ENCODE results near the gene CREBRF.
"Not testable (repeated sequence)": the region's sequence is repeated elsewhere in the genome, so short reads cannot be mapped to it uniquely, and the experiment has no call there.

The CREBRF gene

DNA sequence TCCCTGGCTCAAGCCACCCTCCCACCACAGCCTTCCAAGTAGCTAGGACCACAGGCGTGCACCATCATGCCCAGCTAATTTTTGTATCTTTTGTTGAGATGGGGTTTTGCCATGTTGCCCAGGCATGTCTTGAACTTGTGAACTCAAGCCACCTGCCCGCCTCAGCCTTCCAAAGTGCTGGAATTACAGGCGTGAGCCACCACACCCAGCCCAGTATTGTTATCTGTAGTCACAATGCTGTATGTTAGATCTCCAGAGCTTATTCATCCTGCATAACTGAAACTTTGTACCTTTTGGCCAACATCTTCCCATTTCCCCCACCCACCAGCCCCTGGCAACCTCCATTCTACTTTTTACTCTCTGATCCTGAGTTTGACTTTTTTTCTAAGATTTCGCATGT lies 37.5 kb downstream of the CREBRF start:
- no peak for DNase-seq

DNA sequence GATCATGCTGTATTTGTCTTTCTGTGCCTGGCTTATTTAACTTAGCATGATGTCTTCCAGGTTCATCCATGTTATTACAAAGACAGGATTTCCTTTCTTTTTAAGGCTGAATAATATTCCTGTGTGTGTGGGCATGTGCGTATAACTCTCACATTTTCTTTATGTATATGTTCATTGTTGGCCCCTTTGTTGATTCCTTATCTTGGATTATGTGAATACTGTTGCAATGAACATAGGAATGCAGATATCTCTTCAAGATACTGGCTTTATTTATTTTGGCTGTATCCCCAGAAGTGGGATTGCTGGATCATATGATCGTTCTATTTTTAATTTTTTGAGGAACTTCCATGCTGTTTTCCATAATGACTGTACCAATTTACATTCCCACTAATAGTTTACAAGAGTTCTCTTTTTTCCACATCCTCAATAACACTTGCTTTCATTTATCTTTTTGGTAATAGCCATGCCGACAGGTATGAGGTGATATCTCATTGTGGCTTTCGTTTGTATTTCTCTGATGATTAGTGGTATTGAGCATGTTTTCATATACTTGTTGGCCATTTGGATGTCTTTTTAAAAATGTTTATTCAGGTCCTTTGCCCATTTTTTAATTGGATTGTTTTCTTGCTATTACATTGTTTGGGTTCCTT lies 38.0 kb downstream of the CREBRF start:
- DNase-seq: no peak

DNA sequence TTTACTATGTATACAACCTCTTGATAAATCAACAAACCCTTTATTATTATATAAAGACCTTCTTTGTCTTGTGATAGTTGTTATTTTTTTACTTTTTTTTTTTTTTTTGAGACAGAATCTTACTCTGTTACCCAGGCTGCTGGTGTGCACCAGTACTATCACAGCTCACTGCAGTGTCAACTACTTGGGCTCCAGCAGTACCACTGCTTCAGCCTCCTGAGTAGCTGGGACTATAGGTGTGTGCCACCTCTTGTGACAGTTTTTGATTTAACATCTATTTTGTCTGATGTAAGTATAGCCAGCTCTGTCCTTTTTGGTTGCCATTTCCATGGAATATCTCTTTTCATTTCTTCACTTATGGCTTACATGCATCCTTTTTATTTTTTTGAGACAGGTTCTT lies 42.6 kb downstream of the CREBRF start:
- no peak for DNase-seq

DNA sequence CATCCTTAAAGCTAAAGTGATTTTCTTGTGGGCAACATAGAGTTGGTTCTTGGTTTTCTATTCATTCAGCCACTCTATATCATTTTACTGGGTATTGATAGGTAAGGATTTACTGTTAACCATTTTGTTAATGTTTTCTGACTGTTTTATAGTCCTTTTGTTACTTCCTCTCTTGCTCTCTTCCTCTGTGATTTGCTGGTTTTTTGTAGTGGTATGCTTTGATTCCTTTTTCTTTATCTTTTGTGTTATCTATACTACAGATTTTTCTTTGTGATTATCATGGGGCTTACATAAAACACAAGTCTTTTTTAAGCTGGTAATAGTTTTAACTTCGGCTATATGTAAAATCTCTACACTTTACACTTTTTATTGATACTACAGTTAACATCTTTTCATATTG lies 43.3 kb downstream of the CREBRF start:
- no peak for DNase-seq

DNA sequence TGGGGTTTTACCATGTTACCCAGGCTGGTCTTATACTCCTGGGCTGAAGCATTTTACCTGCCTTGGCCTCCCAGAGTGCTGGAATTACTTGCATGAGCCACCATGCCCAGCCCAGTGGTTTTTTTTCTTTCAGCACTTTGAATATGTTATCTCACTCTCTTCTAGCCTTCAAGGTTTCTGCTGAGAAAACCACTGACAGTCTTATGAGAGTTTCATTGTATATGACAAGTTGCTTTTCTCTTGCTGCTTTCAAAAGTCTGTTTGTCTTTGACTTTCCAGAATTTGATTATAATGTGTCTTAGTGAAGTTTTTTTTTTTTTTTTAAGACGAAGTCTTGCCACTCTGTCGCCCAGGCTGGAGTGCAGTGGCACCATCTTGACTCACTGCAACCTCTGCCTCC lies 45.1 kb downstream of the CREBRF start:
- no peak for DNase-seq

DNA sequence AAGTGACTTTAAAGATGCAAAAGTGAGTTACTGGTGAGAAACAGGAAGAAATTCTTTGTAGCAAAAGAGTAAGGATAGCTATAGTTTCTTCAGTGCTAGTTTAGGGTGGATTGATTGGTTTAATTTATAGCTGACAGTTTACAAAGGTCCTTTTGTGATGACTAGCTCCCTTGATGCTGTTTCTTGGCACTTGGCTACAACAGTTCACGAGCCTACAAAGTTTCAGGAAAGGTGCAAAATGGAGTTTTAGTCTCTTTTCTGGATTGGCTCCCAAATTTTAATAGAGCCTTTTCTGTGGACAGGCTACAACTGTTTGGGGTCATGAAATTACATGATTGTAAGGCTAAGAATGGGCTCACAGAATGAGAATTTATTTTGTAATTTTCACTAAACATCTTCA lies 47.3 kb downstream of the CREBRF start:
- DNase-seq: no peak

DNA sequence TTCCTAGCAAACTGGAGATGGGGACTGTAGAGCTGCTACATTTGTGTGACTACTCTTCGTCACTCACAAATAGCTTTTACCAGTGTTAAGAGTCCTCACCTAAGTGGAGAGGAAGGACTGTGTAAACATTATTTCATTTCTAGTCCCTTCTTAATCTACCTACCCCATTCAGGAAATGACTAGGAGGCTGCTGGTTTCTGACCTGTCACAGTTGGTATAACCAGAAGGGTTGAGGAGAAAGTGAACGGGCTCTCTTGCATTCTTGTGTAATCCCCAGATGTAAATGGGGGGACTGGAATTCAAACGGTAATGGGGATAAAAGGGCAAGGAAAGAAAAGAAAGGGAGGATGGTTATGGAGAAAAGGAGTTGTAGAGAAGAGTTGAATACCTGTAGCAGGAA lies 52.8 kb downstream of the CREBRF start:
- no peak for DNase-seq

DNA sequence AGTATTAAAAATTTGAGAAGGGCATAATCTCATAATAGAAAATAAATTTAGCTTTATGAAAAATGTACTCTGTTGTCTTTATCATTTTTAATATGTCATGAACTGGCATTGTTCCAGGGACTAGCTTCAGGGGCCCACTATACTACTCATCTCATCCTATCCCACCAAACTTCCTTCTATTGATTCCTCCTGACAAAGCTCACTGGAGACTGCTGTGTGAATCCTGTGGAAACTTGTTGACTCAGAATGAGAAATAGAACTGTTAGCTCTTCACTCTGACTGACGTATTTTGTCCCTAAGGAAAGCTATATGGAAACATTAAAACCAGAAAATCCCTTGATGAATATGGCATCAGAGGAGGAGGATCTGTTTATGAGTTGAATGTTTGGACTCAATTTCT lies 58.4 kb downstream of the CREBRF start:
- DNase-seq: no peak

DNA sequence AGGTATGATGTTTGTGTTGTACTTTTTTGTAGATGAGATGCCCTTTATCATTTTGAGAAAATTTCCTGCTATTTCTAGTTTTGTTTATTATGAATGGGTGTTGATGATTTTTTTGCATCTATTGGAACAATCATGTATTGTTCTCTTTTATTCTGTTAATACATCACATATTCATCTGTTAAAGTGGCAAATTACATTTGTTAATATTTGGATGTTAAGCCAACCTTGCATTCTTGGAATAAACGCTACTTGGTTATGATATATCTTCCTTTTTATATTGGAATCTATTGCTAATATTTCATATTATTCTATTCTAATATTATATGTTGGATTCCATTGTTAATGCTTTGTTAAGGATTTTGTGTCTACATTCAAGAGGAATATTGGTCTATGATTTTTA lies 63.6 kb downstream of the CREBRF start:
- no peak for DNase-seq

DNA sequence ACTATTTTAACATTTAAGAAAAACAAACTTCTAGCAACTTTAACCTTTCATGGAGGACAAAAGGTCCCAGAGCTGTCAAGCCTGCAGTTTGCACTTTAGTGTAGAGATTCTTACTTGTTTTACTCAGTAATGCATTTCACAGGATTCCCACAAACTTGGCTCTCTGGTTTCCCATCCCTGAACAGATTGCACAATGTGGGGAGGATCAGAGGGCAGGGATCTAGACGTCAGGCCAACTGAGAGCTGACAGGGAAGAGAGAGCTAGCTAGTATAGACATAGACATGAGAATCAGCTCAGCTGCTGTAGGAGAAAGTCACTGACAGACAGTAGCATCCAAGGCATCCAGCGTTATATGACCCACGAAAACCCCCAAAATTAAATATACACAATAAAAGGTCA lies 67.3 kb downstream of the CREBRF start:
- no peak for DNase-seq

DNA sequence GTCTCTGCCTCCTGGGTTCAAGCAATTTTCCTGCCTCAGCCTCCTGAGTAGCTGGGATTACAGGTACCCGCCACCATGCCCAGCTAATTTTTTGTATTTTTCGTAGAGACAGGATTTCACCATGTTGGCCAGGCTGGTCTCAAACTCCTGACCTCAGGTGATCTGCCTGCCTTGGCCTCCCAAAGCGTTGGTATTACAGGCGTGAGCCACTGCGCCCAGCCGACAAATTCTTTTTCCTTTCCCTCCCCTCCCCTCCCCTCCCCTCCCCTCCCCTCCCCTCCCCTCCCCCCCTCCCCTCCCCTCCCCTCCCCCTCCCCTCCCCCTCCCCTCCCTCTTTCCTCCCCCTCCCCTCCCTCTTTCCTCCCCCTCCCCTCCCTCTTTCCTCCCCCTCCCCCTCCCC lies 76.0 kb downstream of the CREBRF start:
- not testable (repeated sequence) for DNase-seq

DNA sequence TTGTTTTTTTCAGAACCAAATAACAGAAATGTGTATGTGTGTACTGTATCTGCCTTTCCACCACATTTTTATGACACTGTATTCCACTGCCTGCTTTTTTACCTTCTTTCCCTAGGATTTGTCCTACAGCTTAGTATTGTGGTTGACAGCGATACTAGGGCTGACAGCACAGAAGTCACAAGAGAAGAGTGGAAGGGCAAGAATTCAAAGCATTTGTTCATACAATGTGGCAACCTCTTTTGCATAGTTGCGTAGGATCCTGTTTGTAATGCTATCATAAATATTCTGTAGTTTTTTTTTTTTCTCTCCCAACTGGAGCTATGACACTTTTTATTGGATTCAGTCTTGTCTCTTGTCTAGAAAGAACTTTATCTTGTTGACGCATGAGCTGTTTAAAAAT lies 82.6 kb downstream of the CREBRF start:
- DNase-seq: no peak

DNA sequence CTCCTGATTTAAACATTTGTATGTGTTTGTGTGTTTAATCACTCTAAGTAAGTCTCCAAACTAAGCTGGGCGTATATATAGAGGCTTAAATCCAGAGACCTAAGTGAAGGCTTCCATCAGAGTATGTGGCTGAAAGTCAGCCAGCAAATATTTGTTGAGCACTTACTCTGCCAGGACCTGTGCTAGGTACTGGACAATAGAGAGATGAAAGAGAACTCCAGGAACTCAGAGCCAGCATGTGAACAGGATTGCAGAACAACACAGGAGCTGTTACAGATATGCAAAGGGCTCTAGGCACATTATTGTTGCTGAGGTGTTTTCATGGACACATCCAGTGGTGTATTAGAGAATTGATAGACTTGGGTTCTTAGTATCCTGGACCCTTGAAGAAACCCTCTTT lies 83.5 kb downstream of the CREBRF start:
- no peak for DNase-seq

DNA sequence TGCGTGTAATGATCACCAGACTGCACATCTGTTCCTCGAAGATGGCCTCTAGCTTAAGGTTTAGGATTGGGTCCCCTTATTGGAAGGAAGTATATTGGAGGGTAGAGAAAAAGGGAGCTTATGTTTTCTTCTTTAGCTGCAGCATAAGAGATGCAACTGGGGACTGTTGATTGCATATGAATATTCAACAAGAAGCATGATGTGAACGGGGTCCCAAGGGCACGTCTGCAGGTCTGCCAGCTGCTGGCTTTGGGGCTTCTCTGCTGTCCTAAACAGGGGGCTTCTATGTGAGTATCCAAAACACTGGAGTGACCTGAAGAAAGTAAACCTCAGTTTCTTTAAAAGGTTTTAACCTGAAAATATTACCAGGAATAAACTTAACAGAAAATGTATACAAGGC lies 84.6 kb downstream of the CREBRF start:
- DNase-seq: no peak

DNA sequence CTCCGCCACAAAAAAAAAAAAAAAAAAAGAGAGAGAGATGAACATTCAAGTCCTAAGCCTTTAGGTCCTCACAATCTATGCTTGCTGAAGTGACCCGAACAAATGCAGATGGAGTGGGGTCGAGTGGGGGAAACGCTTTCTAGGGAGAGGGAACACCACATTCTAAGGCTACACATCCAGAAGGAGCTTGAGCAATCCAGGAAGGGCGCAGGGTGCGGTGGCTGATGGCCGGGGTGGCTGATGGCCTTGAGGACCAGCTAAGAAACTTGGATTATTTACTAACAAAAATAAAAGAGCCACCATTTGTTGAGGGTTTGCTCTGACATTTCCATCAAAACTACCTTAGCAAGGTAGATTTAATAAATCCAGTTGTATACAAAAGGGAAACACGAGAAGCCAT lies 87.4 kb downstream of the CREBRF start:
- DNase-seq: no peak

DNA sequence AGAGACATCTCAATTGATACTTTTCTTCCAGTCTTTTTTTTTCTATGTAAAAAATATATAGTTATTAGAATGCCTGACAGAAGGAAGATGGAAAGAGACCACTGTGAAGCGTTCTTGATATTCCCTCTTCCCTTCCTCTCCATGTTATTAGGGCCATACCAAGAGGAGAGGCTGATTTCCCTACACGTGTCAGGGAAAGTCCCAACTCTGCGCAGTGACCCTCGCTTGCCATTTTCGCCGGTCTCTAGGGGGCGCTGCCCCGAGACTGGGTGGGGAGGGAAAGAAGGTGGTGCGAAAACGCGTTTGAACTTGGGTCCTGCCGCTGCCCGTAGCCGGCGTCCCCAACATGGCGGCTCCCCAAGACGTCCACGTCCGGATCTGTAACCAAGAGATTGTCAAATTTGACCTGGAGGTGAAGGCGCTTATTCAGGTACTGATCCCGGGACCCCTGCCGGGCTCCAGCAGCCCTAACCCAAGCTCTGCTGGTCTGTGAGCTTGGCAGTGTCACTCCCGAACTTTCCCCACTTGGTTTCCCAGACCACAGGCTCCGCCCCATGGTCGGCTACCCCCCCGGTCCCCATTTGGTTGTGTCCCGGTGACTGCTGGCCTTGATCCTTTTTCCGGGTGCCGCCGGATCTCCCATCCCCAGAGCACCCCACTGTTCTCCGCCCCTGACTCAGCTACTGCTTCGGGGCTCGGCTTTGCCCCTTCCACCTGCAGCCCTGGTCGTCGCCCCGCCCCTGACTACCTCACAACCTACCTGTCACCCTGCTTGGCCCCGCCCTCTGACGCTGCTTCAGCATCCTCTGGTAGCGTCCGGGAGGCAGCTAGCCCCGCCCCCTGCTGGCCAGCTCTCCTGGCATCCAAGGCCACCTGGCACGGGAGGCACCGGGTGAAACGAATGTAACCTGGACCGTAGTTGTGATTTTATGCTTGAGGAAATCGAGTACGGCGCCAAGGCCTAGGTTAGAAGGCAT lies 88.3 kb downstream of the CREBRF start, which contains the start of gene BNIP1:
Gene BNIP1 (plus strand): TSS at position 332 of the 977 bp plus-strand sequence. CDS start 15 bp downstream, at position 347.
- peak; percentile 74 for DNase-seq

DNA sequence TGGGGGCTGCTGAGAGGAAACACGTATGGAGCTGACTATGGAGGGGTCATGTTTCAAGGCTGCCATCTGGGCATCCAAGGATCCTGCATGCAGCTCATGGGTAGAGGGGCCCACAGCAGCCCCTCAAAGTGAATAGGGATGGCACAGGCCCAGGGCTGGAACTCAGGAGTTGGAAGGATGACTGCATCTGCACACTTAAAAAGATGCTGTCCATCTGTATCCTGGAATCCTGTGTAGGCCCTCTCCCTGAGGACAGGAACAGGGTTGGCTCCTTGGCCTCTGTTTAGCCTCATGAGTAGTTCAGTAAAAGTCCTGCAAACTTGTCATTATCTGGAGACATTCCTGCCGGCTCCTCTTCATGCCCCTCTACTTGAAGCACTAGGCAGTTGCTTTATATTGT lies 92.2 kb downstream of the CREBRF start:
- DNase-seq: no peak

DNA sequence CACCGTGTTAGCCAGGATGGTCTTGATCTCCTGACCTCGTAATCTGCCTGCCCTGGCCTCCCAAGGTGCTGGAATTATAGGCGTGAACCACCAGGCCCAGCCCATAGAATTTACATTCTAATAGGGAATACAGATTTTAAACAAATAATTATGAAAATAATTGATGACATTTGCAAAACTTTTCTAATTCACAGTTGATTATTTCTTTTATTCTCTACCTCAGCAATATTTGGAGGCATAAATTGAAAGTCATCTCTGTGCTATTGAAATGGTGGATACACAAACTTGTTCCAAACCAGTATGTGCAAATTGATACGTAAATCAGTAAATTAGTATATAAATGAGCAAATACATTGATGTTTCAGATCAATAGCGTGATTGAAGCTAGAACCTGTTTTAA lies 96.4 kb downstream of the CREBRF start:
- no peak for DNase-seq

DNA sequence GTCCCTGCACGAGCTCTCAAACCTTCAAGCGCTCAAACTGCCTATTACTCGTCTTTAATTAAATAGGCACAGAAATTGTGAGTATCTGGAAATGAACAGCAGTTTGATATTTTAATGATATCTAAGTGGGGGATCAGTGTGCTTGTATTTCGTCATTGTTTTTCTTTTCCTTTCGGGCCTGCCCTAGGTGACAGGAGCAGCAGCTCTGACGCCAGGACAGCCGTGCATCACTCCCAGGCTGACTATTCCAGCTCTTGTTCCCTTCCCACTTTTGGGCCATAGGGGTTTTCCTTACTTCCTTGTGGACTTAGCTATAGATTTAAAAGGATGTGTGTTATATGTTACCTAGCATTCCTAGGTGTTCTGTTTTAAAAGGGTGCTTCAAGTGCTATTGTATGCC lies 97.7 kb downstream of the CREBRF start:
- no peak for DNase-seq

DNA sequence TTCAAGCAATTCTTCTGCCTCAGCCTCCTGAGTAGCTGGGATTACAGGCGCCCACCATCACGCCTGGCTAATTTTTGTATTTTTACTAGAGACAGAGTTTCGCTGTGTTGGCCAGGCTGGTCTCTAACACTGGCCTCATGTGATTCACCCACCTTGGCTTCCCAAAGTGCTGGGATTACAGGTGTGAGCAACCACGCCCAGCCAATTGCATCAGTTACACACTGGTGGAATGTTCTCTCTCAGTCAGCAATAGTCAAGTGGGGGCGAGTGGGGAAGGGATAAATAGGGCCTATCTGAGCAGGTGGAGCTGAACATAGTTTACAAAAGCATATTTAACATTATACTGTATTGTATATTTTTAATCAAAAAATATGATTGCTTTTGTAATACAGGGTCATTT lies 98.5 kb downstream of the CREBRF start:
- DNase-seq: not testable (repeated sequence)

DNA sequence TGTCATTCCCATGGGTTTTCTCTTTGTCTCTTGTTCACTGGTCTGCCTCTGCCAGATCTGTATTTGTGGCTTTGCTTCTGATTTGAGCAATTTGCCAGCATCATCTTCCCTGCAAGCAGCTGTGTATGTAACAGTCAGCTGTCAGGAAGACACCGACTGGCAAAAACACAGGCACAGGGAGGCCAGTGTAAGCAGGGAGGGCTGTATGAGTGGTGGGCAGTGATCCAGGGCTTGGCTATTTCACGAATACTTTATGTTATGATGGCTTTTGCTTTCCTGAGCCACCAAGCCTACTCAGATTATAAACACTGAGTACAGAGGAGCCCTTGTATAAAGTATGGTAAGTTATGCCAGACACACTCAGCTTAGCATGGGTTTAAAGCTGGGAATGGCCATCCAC lies 99.8 kb downstream of the CREBRF start:
- no peak for DNase-seq

DNA sequence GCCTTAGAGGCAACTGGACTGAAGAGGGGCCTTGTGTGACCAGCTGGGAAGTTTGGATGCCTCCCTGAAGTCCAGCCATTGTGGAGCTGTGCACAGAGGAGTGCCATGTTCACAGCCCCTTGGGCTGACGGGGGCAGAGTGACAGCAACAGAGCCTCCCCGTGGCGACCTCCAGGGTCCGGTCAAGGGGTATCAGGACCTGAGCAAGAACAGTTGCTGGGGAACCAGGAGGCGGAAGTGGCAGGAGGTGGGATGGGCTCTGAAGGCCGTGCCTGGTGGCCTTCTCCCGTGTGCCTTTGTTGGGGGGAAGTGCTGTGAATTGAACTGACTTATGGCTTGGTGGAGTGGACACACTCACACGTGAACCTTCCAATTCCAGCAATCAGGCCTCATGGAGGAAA lies 102.2 kb downstream of the CREBRF start:
- DNase-seq: no peak

DNA sequence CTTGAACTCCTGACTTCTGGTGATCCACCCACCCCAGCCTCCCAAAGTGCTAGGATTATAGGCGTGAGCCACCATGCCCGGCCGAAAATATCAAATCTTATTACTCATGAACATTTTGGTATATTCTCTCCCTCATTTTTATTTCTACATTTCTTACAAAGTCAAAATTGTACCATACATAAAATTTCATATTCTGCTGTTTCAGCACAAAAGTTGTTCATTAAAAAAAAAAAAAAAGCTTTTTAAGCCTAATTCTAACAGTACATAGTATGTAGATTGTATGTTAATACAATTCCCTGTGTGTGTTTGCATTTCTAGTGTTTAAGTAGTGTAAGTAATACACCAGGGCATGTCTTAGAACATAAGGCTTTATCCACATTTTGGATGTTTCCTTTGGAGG lies 103.1 kb downstream of the CREBRF start:
- no peak for DNase-seq

DNA sequence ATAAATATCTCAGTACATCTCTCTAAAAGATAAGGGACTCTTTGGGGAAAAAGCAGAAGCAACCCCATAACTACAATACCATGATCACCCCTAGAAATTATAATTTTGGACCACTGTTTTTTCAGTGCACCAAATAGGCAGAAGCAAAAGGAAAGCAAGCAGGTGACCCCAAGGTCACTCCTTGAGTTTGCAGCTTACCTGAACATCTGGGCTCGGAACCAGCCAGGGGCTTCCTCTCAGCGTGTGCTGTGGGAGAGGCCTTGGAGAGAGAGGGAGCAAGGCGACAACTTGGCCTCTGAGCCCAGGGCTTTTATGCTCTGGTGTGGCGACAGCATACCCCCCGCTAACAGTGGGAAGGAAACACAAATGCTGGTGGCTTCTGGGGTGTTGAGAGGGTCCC lies 105.0 kb downstream of the CREBRF start:
- no peak for DNase-seq
